HG03575 (cell line): Measurements from ENCODE around the gene TECTB.

Experiments used
- ATAC-seq: cut with Tn5 transposase; IDR thresholded peaks from one replicate; pipeline ENCODE4 v1.9.1; 2021; ENCODE audit not compliant: unreplicated experiment, insufficient number of reproducible peaks, low FRiP score; ENCODE audit errors: extremely low read depth

The TECTB gene

DNA sequence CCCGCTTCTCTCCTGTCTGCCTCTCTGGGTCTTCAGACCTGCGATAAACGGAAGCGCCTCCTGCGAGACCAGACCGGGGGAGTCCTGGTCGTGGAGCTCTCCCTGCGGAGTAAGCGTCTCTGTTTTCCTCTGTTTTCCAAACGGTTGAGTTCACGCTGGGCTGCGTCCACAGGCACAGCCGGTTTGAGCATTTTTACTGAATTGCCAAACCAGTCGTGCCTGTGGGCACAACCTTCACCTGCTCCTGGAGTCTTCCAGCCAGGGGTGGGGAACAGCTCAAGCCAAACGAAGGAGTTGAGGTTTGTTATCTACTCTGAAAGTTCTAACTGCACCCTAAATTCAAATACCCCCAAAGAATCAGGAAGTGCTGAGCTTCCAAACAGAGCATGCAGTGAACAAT is 16.3 kb downstream of the TECTB start:
- no peak for ATAC-seq

DNA sequence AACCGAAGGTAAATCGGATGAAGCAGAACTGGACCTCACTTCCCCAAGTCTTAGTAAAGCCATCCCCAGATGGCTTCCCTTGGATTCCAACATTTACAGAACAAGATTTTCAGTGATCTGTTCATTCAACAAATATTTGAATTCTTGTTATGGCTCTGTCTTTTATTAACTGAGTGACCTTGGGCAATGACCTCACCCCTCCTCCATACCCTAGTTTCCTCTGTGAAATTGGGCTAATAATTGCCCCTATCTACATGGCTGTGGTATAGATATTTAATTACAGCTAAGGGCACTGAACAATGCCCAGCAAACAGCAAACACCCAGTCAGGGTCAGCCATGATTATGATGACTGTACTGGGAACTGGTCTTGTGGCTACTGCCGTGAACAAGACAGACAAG is 19.1 kb downstream of the TECTB start:
- ATAC-seq, result no peak

DNA sequence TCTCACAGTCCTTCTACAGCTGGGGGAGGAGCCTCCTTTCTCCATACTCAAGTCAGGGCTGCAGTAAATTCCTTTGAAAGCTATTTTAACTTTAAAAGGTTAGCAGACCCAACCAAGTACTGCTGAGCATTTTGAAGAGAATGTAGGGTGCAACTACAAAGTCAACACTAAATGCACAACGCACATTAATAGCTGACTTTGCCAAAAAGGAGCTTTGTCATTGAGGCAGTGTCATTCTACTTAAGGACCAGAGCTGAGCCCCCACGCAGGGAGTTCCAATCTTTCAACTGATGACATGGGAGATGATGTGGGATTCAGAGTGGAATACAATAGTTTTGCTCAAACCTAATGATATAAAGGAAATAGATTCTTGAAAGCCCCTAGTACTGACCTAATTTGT is 20.3 kb downstream of the TECTB start:
- no peak for ATAC-seq

DNA sequence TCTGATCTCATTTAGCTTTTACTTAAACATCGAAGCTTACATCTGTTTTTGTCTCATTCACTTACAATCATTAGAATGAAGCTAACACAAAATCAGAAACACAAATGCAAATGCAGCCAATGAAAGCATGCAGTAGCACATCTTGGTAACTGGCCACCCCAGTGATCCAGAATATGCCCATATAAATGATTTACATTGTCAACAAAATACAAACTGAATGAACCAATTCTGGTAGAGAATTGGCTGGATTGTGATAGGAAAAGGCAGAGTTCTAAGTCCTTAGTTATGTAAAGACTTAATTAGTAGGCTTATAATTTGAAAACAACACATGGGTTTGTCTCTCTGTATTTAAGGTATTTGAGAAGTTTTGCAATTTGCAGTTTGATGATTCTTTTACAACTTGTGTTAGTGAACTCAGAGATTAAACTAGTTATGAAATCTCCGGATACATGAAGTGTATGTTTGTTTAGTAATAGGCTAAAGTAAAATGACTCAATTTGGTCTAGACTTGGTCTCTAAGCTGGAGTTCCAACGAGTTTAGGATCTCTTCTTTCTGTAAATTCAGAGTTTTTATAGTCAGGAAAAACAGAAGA is 21.2 kb downstream of the TECTB start:
- no peak for ATAC-seq

DNA sequence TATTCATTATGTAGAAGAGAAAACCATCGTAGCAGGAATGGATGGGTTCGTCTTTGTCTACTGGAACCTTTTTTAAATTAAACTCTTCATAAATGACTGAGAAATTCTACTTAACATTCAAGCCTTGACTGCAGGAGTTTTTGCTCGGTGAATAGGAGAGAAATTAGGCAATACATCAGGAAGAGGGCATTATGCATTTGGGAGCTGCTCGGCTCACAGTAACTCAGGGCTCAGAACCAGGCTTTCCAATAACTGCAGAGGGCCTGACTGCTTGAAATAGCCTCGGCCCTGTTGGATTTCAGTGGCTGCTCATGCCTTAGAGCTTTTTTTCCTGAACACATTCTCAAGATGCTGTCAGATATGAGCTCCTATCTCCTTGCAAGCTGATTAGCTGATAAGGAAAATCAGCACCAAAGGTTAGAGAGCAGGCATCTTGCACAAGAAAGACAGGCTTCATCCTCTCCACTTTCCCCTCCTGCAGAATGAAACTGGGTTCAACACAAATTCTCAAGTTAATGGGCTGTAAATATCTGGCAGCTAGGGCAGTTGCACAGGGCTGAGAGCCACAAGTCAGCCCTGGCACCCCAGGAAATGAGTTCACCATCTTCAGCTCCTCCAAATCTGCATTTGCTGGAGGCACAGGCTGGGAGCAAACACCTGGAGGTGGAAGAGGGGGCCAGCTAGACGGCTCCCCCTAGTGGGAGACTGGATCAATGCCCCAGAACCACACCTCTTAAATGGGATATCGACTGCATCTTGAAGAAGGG is 24.3 kb downstream of the TECTB start:
- ATAC-seq, result no peak

DNA sequence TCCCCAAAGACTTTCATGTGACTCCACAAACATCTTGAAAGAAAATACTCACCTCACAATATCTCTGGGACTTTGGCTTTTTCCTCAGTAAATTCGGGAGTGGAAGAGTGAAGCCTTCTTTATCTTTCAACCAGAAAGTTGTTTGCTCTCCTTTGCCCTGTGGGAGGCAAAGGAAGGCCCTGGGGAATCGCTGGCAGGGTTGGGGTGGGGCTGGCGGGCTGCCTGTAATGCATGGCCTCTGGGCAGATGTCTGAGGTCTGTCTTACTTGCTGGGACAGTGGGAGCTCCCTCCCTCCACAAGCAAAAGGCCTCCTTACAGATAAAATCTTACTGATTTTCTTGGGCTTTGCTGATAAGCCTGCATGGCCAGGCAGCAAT is 24.9 kb downstream of the TECTB start:
- no peak for ATAC-seq

DNA sequence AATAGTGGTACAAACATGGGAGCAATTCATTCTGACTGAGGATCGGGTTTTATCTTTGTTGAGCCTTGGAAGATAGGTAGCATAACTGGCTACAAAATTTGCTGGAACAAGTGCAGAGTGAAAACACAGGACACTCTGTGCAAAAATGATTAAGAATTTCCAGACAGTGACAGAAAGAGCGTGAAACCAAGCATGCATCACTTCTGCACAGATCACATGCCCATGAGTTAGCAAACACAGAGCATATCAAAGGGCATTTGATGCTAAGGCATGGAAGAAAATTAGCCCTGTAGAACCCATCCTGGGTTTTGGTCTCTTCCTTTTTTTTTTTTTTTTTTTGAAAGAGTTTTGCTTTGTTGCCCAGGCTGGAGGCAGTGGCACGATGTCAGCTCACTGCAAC is 28.3 kb downstream of the TECTB start:
- no peak for ATAC-seq

DNA sequence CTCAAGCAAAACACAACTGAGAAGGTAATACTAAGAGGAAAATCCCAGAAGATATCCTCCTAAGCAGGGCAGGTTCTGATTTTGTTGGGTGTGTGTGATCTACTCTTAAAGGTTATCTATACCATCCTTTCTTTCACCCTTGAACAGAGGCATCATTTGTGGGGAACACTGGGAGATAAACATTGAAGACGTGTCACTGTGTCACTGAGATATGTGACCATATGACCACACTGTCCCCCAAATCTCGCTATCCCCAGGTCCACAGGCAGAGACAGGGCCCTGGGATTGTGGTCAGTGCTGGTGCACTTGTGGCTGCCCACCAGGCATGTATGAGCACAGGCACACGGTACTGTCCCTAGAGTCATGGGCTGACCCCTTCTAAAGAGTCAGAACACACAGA is 30.0 kb downstream of the TECTB start:
- no peak for ATAC-seq

DNA sequence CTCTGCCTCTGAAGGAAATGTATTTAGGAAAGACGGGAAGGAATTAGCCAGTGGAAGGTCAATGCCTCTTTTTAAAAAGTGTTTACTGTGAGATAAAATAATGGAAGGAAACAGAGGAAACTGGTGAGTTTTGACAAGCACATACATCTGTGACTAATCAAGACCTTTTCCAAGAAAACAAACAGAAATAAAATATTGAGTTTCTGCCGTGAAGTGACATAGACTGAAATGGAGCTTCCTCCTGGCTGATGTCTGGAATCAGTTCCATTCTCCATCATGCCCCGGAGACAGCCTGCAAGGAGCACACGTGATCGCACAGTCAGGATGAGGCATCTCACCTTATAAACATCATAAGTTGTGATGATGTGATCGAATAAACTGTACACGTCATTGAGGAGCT is 30.7 kb downstream of the TECTB start:
- no peak for ATAC-seq

DNA sequence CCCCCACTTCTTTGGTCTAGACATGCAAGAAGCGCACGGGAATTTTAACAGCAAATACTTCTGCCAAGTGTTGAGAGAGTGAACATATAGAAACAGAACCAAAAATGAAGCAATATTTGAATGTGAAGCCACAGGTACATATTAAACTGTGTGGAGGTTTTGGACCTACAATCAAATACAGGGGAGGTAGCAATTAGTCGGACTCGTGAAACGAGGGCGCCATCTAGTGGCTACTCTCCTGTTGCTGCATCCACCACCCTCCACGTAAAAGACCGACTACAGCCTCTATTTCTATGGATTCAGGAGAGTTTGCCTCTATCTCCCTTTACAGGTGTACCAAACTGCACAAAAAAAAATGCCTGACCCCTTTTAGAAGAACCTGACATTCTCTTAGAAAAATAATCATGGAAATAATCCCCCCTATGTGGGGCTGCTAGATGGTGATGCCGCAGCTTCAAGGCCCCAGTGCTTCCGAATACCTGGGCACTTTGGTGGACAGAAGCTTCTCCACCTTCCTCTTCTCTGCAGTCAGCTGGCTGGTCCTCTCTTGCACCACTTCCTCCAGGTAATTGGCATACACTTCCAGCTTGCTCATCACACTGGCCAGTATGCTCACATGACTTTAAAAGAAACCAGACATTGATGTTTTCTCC is 31.7 kb downstream of the TECTB start:
- ATAC-seq, result no peak

DNA sequence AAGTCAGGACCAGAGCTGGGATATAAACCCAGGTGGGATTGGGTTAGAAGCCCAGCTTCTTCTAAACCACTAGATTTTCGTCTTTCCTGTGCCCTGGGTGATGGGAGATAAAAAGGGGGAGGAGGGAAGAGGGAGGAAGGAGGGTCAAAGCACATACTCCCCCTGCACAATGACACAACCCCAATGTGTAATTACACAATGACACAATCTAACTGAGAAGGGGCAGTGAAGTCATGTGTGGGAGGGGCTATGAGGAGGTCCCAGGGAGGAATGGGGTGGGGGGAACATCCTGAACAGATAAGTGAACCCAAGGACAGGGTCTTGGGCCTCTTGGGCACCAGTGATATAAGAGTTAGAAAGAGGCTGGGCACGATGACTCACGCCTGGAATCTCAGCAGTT is 44.5 kb downstream of the TECTB start:
- ATAC-seq, result no peak

DNA sequence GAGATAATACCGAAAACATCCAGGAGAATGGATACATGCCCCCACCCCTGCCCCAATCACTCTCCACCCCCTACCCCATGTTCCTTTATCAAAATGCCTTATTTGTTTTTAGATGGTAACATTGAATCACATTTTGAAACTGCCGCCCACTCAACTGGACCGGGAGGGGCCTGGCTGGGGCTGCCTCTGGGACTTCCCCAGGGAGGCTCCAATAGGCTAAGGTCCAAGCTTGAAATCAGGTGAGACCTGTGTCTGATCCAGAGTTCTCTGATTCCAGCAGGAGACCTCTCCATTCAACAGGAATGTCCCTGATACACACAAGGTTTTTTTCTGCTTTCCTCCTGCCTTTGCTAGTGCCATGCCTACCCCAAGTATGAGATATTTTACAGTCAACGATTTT is 47.0 kb downstream of the TECTB start:
- ATAC-seq, result no peak

DNA sequence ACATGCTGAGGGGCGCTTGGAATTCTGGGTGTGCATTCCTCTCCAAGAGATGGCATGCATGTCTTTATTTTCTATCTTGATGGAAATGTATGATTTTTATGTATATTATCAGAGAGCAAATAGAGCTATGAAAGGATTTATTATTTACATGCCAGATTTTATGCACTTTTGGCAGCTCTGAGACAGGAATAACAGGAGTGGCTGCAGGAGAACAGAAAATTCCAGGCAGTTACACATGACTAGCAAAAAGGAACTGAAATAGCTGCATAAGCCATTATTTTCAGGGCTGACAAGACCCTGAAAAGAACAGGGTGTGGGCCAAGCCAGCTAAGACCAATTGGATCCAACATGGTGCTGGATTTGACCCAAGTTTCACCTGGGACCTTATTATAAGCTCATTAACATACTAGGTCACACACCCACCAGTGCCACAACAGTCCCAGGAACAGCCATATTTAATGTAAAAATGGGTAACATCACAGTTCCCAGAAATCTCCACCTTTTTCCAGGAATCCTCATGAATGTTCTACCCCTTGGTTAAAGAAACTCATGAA is 47.5 kb downstream of the TECTB start:
- ATAC-seq, result no peak

DNA sequence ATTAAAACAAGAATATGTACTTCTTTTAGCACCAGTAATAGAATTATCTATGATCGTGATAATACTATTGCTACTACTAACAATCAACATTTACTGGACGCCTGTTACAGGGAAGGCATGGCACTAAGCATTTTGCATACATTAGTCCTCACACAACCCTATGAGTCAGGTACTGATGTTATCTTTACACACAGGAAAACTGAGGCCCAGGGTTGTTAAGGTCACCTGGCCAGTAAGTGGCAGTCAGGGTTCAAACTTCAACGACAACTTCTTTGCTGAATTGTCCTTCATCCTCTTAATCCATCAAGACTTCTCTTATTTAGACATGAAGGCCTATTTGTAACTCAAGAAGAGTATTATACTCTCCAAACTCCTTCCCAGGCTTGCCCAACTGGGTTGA is 48.8 kb downstream of the TECTB start:
- ATAC-seq, result no peak

DNA sequence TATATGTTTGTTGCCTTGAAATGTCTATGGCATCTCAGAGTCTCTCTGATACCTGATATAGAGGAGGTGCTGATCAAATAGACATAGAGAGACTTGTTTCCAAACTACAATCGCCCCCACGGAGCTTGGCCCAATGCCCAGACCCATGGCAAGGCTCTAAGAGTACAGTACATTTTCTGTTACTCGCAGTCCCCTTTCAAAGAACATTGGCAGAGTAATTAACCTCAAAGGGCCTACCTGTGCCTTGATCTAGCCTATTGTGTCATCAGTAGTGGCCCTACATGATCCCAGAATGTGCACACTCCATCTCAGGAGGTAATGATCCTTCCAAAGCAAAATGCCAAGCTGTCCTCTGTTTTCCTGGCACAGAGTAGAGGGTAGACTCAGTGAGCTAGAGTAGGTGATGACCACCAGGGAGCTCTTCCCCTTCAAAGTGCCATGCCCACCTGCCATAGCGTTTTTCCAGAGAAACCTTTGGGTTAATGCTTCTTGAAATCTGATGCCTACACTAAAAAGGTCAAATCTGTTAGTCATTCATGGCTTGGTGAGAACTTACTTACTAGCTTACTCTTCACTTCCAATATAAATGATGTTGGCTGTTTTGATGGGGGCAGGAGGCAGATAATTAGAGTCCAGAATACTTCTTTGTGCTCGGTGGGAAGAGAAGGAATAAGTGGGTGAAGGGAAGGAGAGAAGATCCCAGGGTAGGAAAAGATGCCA is 49.5 kb downstream of the TECTB start:
- ATAC-seq, result no peak

DNA sequence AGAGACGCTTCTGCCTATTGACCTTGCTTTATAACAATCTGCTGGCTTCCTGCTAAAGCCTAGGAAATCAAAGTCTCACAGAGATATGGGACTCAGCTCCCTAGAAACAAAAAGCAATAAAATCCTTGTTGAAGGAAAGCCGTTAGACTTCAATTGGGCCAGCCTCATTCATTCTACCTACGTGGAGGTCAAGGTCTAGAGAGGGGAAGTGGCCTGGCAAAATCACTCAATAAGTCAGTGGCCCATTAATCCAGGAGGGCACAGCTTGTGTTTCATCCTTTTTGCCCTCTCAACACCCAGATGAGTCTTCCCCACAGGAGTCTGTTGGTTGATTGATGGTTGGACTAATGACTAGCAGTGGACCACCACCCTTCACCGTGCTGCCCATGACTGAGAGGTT is 50.3 kb downstream of the TECTB start:
- no peak for ATAC-seq

DNA sequence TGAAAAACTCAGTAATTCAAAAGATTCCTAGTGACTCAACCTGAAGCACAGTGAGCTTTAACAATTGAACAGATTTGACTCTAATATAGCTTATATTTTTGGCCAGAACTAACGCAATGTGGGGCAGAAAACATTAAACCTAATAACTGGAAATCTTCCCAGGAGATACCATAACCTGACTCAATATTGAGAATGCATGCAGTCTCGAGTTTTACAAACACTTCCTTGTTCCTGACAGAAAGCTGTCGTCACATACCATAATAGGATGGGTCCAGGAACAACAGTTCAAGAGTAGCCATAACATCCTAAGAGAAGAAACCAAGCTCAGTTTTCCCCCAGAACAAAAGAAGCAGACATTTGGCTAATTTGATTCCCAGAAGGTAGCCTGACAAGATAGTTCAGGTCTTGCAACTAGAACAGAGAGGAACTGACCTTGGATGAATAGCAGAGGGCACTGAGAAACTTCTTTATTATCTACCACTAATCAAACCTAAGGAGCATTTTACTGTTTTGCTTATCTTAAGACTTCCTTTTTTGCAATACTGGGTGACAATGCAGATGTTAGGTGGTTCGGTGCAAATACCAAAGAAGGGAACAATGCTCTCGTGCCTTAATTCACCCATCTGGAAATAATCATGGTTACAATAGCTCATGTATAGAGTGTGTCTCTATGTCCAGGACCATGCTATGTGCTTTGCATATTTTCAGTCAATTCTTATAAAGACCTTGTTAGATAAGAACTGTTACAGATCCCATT is 52.1 kb downstream of the TECTB start:
- no peak for ATAC-seq

DNA sequence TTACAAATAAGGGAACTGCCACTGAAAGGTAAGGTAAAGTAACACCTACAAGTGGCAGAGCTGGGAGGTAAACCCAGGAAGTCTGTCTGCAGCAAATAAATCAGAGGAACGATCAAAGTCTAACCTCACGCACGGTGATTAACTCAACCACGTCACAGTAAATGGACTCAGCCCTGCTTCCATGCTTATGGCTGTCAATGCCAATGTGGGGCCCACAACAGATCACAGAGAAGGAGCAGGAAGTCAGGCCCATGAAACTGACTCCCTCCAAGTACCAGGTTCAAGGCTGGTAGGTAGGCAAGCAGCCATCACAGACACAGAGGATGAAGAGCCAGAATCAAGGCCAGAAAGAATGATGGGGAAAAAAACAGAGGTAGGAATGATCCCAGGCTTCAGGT is 52.7 kb downstream of the TECTB start:
- ATAC-seq, result no peak

DNA sequence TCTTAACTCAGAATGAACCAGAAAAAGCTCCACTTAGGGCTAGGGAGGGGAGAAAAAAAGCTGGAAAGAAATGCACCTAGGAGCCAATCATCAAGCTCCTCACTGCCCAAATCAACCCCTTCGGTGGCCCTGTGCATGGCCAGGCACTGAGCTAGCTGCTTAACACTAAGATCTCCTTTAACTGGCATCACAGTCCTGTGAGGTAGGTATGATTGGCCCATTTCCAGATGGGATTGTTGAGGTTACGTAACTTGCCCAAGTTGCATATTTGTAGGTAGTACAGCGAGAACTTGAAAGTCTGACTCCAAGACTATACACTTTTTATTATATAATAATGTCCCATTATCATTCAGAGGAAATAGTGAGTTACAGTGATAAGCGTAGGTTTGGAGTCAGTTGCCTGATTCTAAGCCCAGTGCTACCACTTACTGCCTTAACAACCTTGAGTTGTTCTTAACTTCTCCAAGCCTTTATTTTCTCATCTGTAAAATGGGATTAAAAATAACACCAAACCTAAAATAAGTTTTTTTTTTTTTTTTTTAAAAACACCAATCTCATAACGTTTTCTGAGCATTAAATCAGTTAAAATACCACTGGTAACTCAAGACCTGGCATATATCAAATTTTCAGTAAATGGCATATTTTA is 53.5 kb downstream of the TECTB start:
- no peak for ATAC-seq
